H1 (cell line): Measurements from ENCODE around the gene DOCK10. TPM values are rescaled to one million over a fixed set of nuclear protein-coding genes. Genes with fewer than 3 reads are reported as not detected.

Source experiments
- CTCF ChIA-PET: fragments of 300-600 bp; sonication (Branson Sonifier 250); formaldehyde crosslinking; loops from one replicate; lab custom pipeline; 2021; ENCODE audit not compliant: partially characterized antibody; lab: Charles Lee
- POLR2A ChIA-PET: fragments of 300-600 bp; sonication (Branson Sonifier 250); formaldehyde crosslinking; loops from one replicate; lab custom pipeline; 2021; ENCODE audit warnings: inconsistent platforms; ENCODE audit not compliant: partially characterized antibody; lab: Charles Lee
- DNase-seq, 2 experiments: peaks; one replicate each; pipeline versions ENCODE4 v3.0.0 to v3.0.0-alpha.2; 2010 to 2022; ENCODE audit warnings: low spot score in 2 of 2, low read depth in 1 of 2, mixed read lengths in 1 of 2
- FAIRE-seq: peaks from 2 replicates; lab custom pipeline; 2011; peaks lifted over from hg19 to GRCh38; lab: Jason Lieb, UNC
- H2AFZ ChIP-seq: 2 replicates; pipeline ENCODE4 v1.8.1; 2012; ENCODE audit warnings: low read length, inconsistent platforms
- H2AK5ac ChIP-seq: 2 replicates; pipeline ENCODE4 v1.6.1; 2013; ENCODE audit warnings: low read depth, low read length
- H2BK120ac ChIP-seq: replicated peaks from 2 replicates; pipeline ENCODE3; 2013; ENCODE audit warnings: low read depth, low read length, inconsistent platforms
- H2BK12ac ChIP-seq: 2 replicates; pipeline ENCODE4 v1.6.1; 2013; ENCODE audit warnings: low read depth, low read length
- H2BK15ac ChIP-seq: 2 replicates; pipeline ENCODE4 v1.6.1; 2013; ENCODE audit warnings: low read length
- H2BK20ac ChIP-seq: 2 replicates; pipeline ENCODE4 v1.6.1; 2013; ENCODE audit warnings: low read length
- H2BK5ac ChIP-seq: 2 replicates; pipeline ENCODE4 v1.6.1; 2013; ENCODE audit warnings: low read depth, low read length
- H3K14ac ChIP-seq: 2 replicates; pipeline ENCODE4 v1.6.1; 2013; ENCODE audit warnings: inconsistent platforms; ENCODE audit not compliant: insufficient read length
- H3K18ac ChIP-seq: 2 replicates; pipeline ENCODE4 v1.6.1; 2013; ENCODE audit warnings: low read length; ENCODE audit errors: extremely low read depth
- H3K23ac ChIP-seq: 2 replicates; pipeline ENCODE4 v1.6.1; 2013; ENCODE audit warnings: inconsistent platforms; ENCODE audit not compliant: insufficient read length
- H3K23me2 ChIP-seq: 2 replicates; pipeline ENCODE4 v1.6.1; 2013; ENCODE audit warnings: low read depth, low read length
- H3K27ac ChIP-seq: 2 replicates; pipeline ENCODE4 v1.6.1; 2011; ENCODE audit warnings: low read depth, low read length, inconsistent platforms
- H3K27me3 ChIP-seq, 4 experiments: replicated peaks in 1 of 4; 1 replicate in 1 of 4; 2 replicates in 3 of 4; pipeline versions ENCODE4 v1.6.1 to v1.8.1; 2011 to 2013; ENCODE audit warnings: low read length in 3 of 4, mild to moderate bottlenecking in 3 of 4, inconsistent platforms in 2 of 4, mixed read lengths in 2 of 4, moderate library complexity in 1 of 4; ENCODE audit not compliant: control insufficient read depth in 3 of 4, insufficient read depth in 3 of 4; ENCODE audit errors: extremely low read depth in 1 of 4
- H3K36me3 ChIP-seq, 4 experiments: 2 replicates each; pipeline versions ENCODE4 v1.6.1 to v1.8.1; 2011 to 2013; ENCODE audit warnings: mild to moderate bottlenecking in 4 of 4, low read length in 3 of 4, moderate library complexity in 2 of 4, control low read depth in 1 of 4, inconsistent platforms in 1 of 4; ENCODE audit not compliant: insufficient read depth in 4 of 4, control insufficient read depth in 2 of 4
- H3K4ac ChIP-seq: replicated peaks from 2 replicates; pipeline ENCODE3; 2013; ENCODE audit warnings: low read length, low read depth, mixed read lengths, inconsistent platforms; ENCODE audit not compliant: insufficient read length
- H3K4me1 ChIP-seq, 4 experiments: replicated peaks in 1 of 4; 1 replicate in 1 of 4; 2 replicates in 3 of 4; pipeline versions ENCODE4 v1.6.1 to v1.8.1; 2011 to 2013; ENCODE audit warnings: low read length in 3 of 4, inconsistent platforms in 2 of 4, mixed read lengths in 1 of 4; ENCODE audit not compliant: insufficient read depth in 4 of 4, control insufficient read depth in 3 of 4
- H3K4me2 ChIP-seq, 2 experiments: 2 replicates each; pipeline versions ENCODE4 v1.6.1 to v1.8.1; 2011 to 2013; ENCODE audit warnings: low read depth in 2 of 2, low read length in 2 of 2, control low read depth in 1 of 2, inconsistent platforms in 1 of 2, mild to moderate bottlenecking in 1 of 2; ENCODE audit not compliant: insufficient read depth in 1 of 2
- H3K4me3 ChIP-seq, 4 experiments: fragments of 200-600, 300-600 bp in 1 of 4; sonication (generic), shearing (Covaris generic), sonication (Bioruptor Twin) in 1 of 4; 2 replicates each; pipeline versions ENCODE4 v1.5.1 to v1.8.1; 2011 to 2016; ENCODE audit warnings: low read length in 4 of 4, low read depth in 3 of 4, control low read depth in 2 of 4, inconsistent platforms in 2 of 4, mild to moderate bottlenecking in 2 of 4, mixed read lengths in 1 of 4, moderate library complexity in 1 of 4; ENCODE audit not compliant: insufficient read depth in 2 of 4; ENCODE audit errors: extremely low read depth in 1 of 4
- H3K56ac ChIP-seq: replicated peaks from 2 replicates; pipeline ENCODE3; 2013; ENCODE audit warnings: low read depth, mild to moderate bottlenecking, mixed read lengths, low read length, inconsistent platforms; ENCODE audit not compliant: insufficient read length
- H3K79me1 ChIP-seq: 2 replicates; pipeline ENCODE4 v1.6.1; 2013; ENCODE audit warnings: low read depth, low read length, control low read depth
- H3K79me2 ChIP-seq, 2 experiments: 2 replicates each; pipeline versions ENCODE4 v1.6.1 to v1.8.1; 2012 to 2013; ENCODE audit warnings: low read length in 2 of 2, mild to moderate bottlenecking in 2 of 2, inconsistent platforms in 1 of 2; ENCODE audit not compliant: insufficient read depth in 2 of 2, control insufficient read depth in 1 of 2
- H3K9ac ChIP-seq, 4 experiments: replicated peaks in 1 of 4; 1 replicate in 1 of 4; 2 replicates in 3 of 4; pipeline versions ENCODE4 v1.6.1 to v1.8.1; 2011 to 2013; ENCODE audit warnings: low read depth in 3 of 4, low read length in 3 of 4, control low read depth in 2 of 4, mild to moderate bottlenecking in 2 of 4, moderate library complexity in 2 of 4, inconsistent platforms in 1 of 4; ENCODE audit errors: extremely low read depth in 1 of 4
- H3K9me3 ChIP-seq, 2 experiments: 2 replicates each; pipeline versions ENCODE4 v1.6.1 to v1.8.1; 2012 to 2013; ENCODE audit warnings: mild to moderate bottlenecking in 2 of 2, moderate library complexity in 2 of 2, control low read depth in 1 of 2, inconsistent platforms in 1 of 2, low read depth in 1 of 2, low read length in 1 of 2, mixed read lengths in 1 of 2; ENCODE audit not compliant: insufficient read depth in 2 of 2
- H4K20me1 ChIP-seq, 2 experiments: replicated peaks in 1 of 2; 2 replicates each; pipeline versions ENCODE3 to v1.8.1; 2011 to 2013; ENCODE audit warnings: inconsistent platforms in 2 of 2, low read length in 2 of 2, mild to moderate bottlenecking in 1 of 2; ENCODE audit not compliant: insufficient read depth in 2 of 2, control insufficient read depth in 1 of 2
- H4K5ac ChIP-seq: 2 replicates; pipeline ENCODE4 v1.6.1; 2013; ENCODE audit warnings: low read length, low read depth, mixed read lengths, inconsistent platforms; ENCODE audit not compliant: insufficient read length
- H4K8ac ChIP-seq: 2 replicates; pipeline ENCODE4 v1.8.0; 2013; ENCODE audit warnings: mild to moderate bottlenecking, moderate library complexity, low read length, inconsistent platforms; ENCODE audit not compliant: insufficient read depth; ENCODE audit errors: extremely low read depth
- H4K91ac ChIP-seq: replicated peaks from 2 replicates; pipeline ENCODE3; 2013; ENCODE audit warnings: low read length, mixed read lengths, inconsistent platforms; ENCODE audit not compliant: insufficient read length
- FOSL1 ChIP-seq: IDR thresholded peaks from 2 replicates; pipeline ENCODE4 v1.6.1; 2011; ENCODE audit warnings: mild to moderate bottlenecking, low read depth, low read length, moderate library complexity; ENCODE audit not compliant: insufficient read depth
- RNF2 ChIP-seq: fragments of 200-900, 300-1000 bp; sonication (generic); IDR thresholded peaks from 2 replicates; pipeline ENCODE4 v1.7.1; 2016; ENCODE audit warnings: borderline replicate concordance, low read depth, mild to moderate bottlenecking, antibody characterized with exemption, low read length; ENCODE audit not compliant: poor library complexity, severe bottlenecking; ENCODE audit errors: missing control alignments
- SP1 ChIP-seq: IDR thresholded peaks from 2 replicates; pipeline ENCODE4 v1.6.1; 2011; ENCODE audit warnings: low read depth, low read length
- WGBS, 2 experiments: shearing (Covaris generic) in 1 of 2; methylation state at CpG; one replicate each; pipeline versions ENCODE4 v1.1.6 to v1.1.7; 2013 to 2015; ENCODE audit warnings: low lambda C conversion rate in 2 of 2, mixed read lengths in 2 of 2, inconsistent platforms in 1 of 2, low coverage in 1 of 2, missing lambda C conversion rate in 1 of 2; ENCODE audit not compliant: insufficient replicate concordance in 2 of 2, insufficient coverage in 1 of 2, insufficient read length in 1 of 2; ENCODE audit errors: extremely low coverage in 1 of 2, missing lambda C conversion rate in 1 of 2; 5-methylcytosine and 5-hydroxymethylcytosine counted together
- polyA plus RNA-seq, 7 experiments: library from polyadenylated mRNA; depleted of rRNA in 3 of 7; stranded (reverse) in 5 of 7; unstranded in 2 of 7; fragments of >200 nt in 5 of 7; fragments of 200-250 nt in 2 of 7; gene quantifications; 1 replicate in 5 of 7; 2 replicates in 1 of 7; 4 replicates in 1 of 7; pipeline versions ENCODE4 v1.2.1 to v1.2.3, GENCODE V29; 2011 to 2013; ENCODE audit warnings: missing spikeins in 2 of 7, mixed read lengths in 2 of 7
- total RNA-seq: library from RNA; stranded (reverse); fragmentation: NEBNext Ultra II Directional; extraction: Animal tissue kit (Norgen Biotek cat#: 25700); gene quantifications from 2 replicates; pipeline ENCODE4 v1.2.1, GENCODE V29; 2021

DOCK10 gene
- total and polyA plus RNA-seq, 2 of the 8 experiments (the other 6 are each of a cell fraction or from before 2014, with no cell fraction given): 0.33 to 1.6 TPM

- no peak for FAIRE-seq
- Histone ChIP-seq H2BK15ac (no peak overlapping the region), H4K8ac (no peak overlapping the region), H3K56ac (no peak overlapping the region), H2AK5ac (no peak overlapping the region), H3K4ac (no peak overlapping the region), H3K4me2 (no peak overlapping the region), H3K23me2 (no peaks in the 10 kb centered on the region), H3K9me3 (no peaks in the 10 kb centered on the region), H4K5ac (no peak overlapping the region), H3K36me3 (no peaks in the 10 kb centered on the region), H2AFZ (no peak overlapping the region), H3K79me1 (no peaks in the 10 kb centered on the region), H2BK12ac (no peak overlapping the region), H2BK120ac (no peak overlapping the region), H3K23ac (no peak overlapping the region), H3K4me3 (no peak overlapping the region), H3K27me3 (no peaks in the 10 kb centered on the region), H2BK20ac (no peak overlapping the region), H3K14ac (no peak overlapping the region), H3K4me1 (no peaks in the 10 kb centered on the region; a peak in 2 of 7 replicates), H4K91ac (no peak overlapping the region), H3K79me2 (no peaks in the 10 kb centered on the region), H4K20me1 (no peaks in the 10 kb centered on the region), H3K9ac (no peak overlapping the region), H3K18ac (no peak overlapping the region), H3K27ac (no peak overlapping the region), H2BK5ac (no peak overlapping the region)
- DNase-seq: no peak
- ChIA-PET CTCF (interaction anchor here (1.0 to 4.3 kb wide), 6 partner anchors 9 to 662 kb away, joined by 3 to 35 read pairs (median 4); no protein-coding TSS in a partner anchor), POLR2A (no interaction called here)
- 94% methylated on average over 3 of the region's 3 CpGs; no CpG with 5 or more reads in 1 of the 2 experiments for WGBS, 2 experiments
- TF ChIP-seq RNF2 (no peak), FOSL1 (no peak), SP1 (no peak)
These were observed 42.5 kb downstream of the DOCK10 start for GRCh38 chr2:224999754-225000153.
